Liver (tissue), 3 donors: ENCODE data around the gene LDLRAD4.

ENCODE experiments used
- ATF3 ChIP-seq: IDR thresholded peaks from 2 replicates; pipeline ENCODE4 v1.6.1; 2016; ENCODE audit warnings: antibody characterized with exemption
- CTCF ChIP-seq: fragments of 150-350 bp; IDR thresholded peaks from 2 replicates; pipeline ENCODE4 v1.5.1; 2017; ENCODE audit warnings: improper control_type of control experiment, low read depth, low read length; ENCODE audit not compliant: missing input control
- RAD21 ChIP-seq, 2 donors: IDR thresholded peaks; 2 replicates each; pipeline ENCODE4 v1.6.1; 2016; ENCODE audit warnings: antibody characterized with exemption in 2 of 2, mild to moderate bottlenecking in 2 of 2
- donor health status: healthy.
- donor health status: healthy.

- TF ChIP-seq CTCF (no peak), ATF3 (no peak), RAD21 (IDR thresholded peaks at IDR 0.05) (no peak)
Observed at GRCh38 chr18:13577781-13578180, 359.2 kb downstream of the LDLRAD4 start.
